ENCODE results near the gene LIPC.

Gene LIPC

GRCh38 chr15:58458076-58458475 is 26.3 kb downstream of the LIPC start:
- no peak for DNase-seq (ENCODE audit: low spot score)

- DNase-seq (ENCODE audit: low spot score) = no peak
Measured at GRCh38 chr15:58459045-58459444, 27.3 kb downstream of the LIPC start.

GRCh38 chr15:58459560-58459959 is 27.8 kb downstream of the LIPC start:
- DNase-seq (ENCODE audit: low spot score) = no peak

- no peak for DNase-seq (ENCODE audit: low spot score)
Measured at GRCh38 chr15:58460116-58460790, 28.5 kb downstream of the LIPC start.

- DNase-seq (ENCODE audit: low spot score) = no peak
Measured at GRCh38 chr15:58460872-58461271, 29.1 kb downstream of the LIPC start.

- no peak for DNase-seq (ENCODE audit: low spot score)
Measured at GRCh38 chr15:58462547-58462946, 30.8 kb downstream of the LIPC start.

GRCh38 chr15:58462973-58463663 is 31.3 kb downstream of the LIPC start:
- DNase-seq (ENCODE audit: low spot score) = no peak

GRCh38 chr15:58463815-58464650 is 32.2 kb downstream of the LIPC start:
- DNase-seq (ENCODE audit: low spot score) = no peak

GRCh38 chr15:58465070-58465469 is 33.3 kb downstream of the LIPC start:
- DNase-seq (ENCODE audit: low spot score) = no peak

GRCh38 chr15:58465866-58466517 is 34.2 kb downstream of the LIPC start:
- DNase-seq (ENCODE audit: low spot score) = no peak

- no peak for DNase-seq (ENCODE audit: low spot score)
Measured at GRCh38 chr15:58466566-58466965, 34.8 kb downstream of the LIPC start.

- DNase-seq (ENCODE audit: low spot score) = no peak
Measured at GRCh38 chr15:58467121-58467721, 35.4 kb downstream of the LIPC start.

GRCh38 chr15:58467722-58468423 is 36.1 kb downstream of the LIPC start:
- no peak for DNase-seq (ENCODE audit: low spot score)

- DNase-seq (ENCODE audit: low spot score) = no peak
Measured at GRCh38 chr15:58469432-58470353, 37.9 kb downstream of the LIPC start.

GRCh38 chr15:58471348-58471747 is 39.6 kb downstream of the LIPC start:
- no peak for DNase-seq (ENCODE audit: low spot score)

GRCh38 chr15:58472221-58472620 is 40.4 kb downstream of the LIPC start:
- no peak for DNase-seq (ENCODE audit: low spot score)

- DNase-seq (ENCODE audit: low spot score) = no peak
Measured at GRCh38 chr15:58472821-58473581, 41.2 kb downstream of the LIPC start.

- no peak for DNase-seq (ENCODE audit: low spot score)
Measured at GRCh38 chr15:58473724-58474123, 41.9 kb downstream of the LIPC start.

GRCh38 chr15:58474741-58475323 is 43.0 kb downstream of the LIPC start:
- no peak for DNase-seq (ENCODE audit: low spot score)

Measured in left forelimb (tissue), 1 donor.